Cardiac fibroblast (primary cell): Measurements from ENCODE around the gene CLCA2.

Experiments used
- DNase-seq, 2 donors: peaks; one replicate each; pipeline versions ENCODE4 v3.0.0 to v3.0.0-alpha.2; 2010; ENCODE audit warnings: low read depth in 2 of 2
- H3K4me3 ChIP-seq, 2 donors: replicated peaks in 1 of 2; 1 replicate in 1 of 2; 2 replicates in 1 of 2; pipeline ENCODE4 v1.5.1; 2011; ENCODE audit warnings: low read depth in 2 of 2, low read length in 2 of 2, mild to moderate bottlenecking in 2 of 2, moderate library complexity in 1 of 2
- TF ChIP-seq, protein P1 (sequence below): IDR thresholded peaks from one replicate; pipeline ENCODE4 v1.5.1; 2011; ENCODE audit warnings: low read depth, mild to moderate bottlenecking, low read length, inconsistent platforms

CLCA2 gene, protein sequence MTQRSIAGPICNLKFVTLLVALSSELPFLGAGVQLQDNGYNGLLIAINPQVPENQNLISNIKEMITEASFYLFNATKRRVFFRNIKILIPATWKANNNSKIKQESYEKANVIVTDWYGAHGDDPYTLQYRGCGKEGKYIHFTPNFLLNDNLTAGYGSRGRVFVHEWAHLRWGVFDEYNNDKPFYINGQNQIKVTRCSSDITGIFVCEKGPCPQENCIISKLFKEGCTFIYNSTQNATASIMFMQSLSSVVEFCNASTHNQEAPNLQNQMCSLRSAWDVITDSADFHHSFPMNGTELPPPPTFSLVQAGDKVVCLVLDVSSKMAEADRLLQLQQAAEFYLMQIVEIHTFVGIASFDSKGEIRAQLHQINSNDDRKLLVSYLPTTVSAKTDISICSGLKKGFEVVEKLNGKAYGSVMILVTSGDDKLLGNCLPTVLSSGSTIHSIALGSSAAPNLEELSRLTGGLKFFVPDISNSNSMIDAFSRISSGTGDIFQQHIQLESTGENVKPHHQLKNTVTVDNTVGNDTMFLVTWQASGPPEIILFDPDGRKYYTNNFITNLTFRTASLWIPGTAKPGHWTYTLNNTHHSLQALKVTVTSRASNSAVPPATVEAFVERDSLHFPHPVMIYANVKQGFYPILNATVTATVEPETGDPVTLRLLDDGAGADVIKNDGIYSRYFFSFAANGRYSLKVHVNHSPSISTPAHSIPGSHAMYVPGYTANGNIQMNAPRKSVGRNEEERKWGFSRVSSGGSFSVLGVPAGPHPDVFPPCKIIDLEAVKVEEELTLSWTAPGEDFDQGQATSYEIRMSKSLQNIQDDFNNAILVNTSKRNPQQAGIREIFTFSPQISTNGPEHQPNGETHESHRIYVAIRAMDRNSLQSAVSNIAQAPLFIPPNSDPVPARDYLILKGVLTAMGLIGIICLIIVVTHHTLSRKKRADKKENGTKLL

DNA sequence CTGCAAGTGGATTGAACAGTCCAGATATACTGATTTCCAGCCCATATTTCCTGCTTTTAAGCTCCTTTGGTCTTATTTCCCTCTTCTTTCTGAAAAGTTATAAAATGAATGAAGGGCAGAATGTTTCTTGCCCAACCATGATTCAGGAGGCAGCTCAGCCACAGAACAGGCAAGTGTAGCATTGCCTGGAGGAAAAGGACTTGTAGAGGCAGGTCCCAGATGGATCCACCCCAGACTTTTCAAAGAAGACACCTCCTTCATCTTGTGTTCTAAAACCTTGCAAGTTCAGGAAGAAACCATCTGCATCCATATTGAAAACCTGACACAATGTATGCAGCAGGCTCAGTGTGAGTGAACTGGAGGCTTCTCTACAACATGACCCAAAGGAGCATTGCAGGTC, at the start of gene CLCA2:
CLCA2 (plus strand) TSS at position 299 of the 400 bp plus-strand sequence; CDS start at position 376, 77 bp downstream.
- H3K4me3 ChIP-seq, result no peak within 1 kb of the TSS
- TF ChIP-seq, protein P1, sequence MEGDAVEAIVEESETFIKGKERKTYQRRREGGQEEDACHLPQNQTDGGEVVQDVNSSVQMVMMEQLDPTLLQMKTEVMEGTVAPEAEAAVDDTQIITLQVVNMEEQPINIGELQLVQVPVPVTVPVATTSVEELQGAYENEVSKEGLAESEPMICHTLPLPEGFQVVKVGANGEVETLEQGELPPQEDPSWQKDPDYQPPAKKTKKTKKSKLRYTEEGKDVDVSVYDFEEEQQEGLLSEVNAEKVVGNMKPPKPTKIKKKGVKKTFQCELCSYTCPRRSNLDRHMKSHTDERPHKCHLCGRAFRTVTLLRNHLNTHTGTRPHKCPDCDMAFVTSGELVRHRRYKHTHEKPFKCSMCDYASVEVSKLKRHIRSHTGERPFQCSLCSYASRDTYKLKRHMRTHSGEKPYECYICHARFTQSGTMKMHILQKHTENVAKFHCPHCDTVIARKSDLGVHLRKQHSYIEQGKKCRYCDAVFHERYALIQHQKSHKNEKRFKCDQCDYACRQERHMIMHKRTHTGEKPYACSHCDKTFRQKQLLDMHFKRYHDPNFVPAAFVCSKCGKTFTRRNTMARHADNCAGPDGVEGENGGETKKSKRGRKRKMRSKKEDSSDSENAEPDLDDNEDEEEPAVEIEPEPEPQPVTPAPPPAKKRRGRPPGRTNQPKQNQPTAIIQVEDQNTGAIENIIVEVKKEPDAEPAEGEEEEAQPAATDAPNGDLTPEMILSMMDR, result no peak
- DNase-seq, result peak in 1 of 2 donors; percentile 29

DNA sequence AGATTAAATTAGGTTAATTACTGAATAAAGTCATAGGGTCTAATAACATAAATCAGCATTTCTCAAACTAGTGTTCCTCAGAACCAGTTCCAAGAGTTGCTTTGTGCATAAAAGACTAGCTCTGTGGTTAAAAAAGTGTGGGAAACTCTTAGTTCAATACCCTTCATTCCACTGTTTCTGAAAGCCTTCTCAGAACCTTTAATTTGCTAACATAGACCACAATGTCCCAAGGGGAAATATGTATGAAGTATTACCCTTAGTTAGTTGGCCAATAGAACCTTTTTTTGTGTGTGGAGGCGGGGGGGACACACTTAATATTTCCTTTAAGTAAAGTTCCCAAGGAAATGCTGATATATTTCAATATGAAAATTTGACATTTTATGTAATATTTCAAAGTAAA, 48.3 kb upstream of the CLCA2 start:
- peak; percentile 43 to 65 for DNase-seq
- no peak overlapping the region for H3K4me3 ChIP-seq
- TF ChIP-seq, protein P1, result no peak

DNA sequence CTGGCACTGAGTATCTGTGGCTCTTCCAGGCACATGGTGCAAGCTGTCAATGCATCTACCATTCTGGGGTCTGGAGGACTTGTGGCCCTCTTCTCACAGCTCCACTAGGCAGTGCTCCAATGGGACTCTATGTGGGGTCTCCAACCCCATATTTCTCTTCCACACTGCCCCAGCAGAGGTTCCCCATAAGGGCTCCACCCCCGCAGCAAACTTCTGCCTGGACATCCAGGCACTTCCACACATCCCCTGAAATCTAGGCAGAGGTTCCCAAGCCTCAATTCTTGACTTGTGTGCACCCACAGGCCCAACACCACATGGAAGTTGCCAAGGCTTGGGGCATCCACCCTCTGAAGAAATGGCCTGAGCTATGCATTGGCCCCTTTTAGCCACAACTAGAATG, 46.6 kb upstream of the CLCA2 start:
- TF ChIP-seq, protein P1, result no peak
- no peak for DNase-seq
- H3K4me3 ChIP-seq, result no peak overlapping the region

DNA sequence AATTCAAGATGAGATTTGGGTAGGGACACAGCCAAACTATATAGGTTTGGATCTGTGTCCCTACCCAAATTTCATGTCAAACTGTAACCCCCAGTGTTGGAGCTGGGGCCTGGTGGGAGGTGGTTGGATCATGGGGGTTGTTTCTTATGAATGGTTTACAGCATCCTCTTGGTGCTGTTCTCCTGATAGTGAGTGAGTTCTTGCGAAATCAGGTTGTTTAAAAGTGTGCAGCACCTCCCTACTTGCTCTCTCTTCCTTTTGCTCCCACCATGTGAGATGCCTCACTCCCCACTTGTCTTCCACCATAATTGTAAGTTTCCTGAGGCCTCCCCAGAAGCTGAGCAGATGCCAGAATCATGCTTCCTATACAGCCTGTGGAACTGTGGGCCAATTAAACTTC, 45.2 kb upstream of the CLCA2 start:
- DNase-seq, result no peak
- TF ChIP-seq, protein P1, result no peak
- H3K4me3 ChIP-seq, result no peak overlapping the region

DNA sequence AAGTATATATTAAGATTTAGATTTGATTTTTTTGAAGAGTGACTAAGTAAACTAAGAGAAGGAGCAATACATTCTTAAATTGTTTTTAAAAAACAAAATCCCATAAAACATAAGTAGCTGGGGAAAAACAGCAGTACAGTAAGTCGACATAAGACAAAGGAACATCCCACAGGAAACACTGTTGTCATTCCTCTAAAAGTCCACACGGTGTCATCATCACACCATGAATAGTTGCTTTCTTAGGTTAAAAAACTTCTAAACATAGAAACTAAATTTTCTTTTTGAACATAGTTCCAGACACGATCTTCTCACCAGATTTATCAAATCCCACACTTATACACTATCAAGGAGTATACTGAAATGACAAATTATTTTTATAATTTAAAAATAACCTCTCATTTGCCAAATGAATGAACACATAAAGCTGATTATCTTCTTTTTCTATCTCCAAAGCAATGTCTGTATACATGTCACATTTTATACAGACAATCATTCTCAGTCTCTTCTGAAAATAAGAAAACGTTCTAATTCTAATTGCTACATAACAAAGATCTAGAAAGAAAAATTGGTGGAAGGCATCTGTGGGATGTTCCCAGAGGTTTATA, 43.6 kb upstream of the CLCA2 start:
- DNase-seq, result peak; percentile 89 to 92
- TF ChIP-seq, protein P1, result peak; percentile 64

DNA sequence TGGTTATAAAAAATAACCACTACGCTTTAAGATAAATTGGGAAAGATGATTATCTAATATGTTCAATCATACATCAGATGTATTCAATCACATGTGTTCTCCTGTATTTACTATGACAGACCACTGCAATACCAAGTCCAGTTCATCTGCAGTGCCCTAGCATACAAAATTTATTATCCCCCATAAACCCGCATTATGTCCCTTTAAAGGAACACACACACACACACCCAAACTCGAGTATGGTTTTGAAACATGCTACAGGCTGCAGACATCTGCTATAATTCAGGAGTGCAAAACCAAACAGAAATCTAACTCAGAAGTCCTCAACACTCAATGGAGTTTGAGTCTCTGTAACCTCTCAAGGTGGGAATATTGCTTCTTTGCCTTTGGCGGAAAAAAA, 42.7 kb upstream of the CLCA2 start:
- H3K4me3 ChIP-seq, result no peak overlapping the region
- no peak for DNase-seq
- TF ChIP-seq, protein P1, result no peak

More for the DNA sequence above, 43.6 kb upstream of the CLCA2 start:
- no peak overlapping the region for H3K4me3 ChIP-seq
